ENCODE results near the gene C1QTNF7.

C1QTNF7 gene

GRCh38 chr4:15427701-15428100, at the start of gene C1QTNF7:
Gene C1QTNF7 (plus strand): TSS chr4:15428033. CDS start chr4:15435744, 7,711 bp downstream.
- no peak for DNase-seq

GRCh38 chr4:15378062-15378461, 49.8 kb upstream of the C1QTNF7 start:
- DNase-seq, result no peak

- no peak for DNase-seq
Observed at GRCh38 chr4:15378493-15378892, 49.3 kb upstream of the C1QTNF7 start.

DNA sequence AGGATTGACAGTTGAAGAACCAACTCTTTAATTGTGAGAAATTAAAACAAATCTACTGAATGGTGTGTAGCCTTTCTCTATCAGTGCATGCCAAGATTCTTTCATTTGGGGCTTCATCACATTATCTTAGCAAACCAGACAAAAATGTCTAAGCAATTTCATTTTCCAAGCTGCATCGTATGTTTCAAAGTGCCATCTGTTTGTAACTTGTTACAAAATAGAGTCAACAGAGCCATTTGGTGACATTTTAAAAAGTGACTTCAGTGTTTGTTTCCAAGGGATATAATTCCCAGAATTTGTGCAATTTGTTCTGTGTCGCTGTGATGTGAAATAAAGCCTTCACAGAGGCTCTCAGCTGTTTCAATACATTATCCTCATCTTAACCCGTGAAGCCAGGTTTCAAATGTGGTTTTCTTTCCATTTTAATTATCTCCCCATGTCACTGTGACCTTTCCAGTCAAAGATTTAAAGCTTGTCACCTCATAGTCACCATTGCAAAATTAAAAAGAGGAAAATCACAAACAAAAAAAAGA, 46.0 kb upstream of the C1QTNF7 start:
- no peak for DNase-seq

- no peak for DNase-seq
Observed at GRCh38 chr4:15382669-15383273, 45.1 kb upstream of the C1QTNF7 start.

GRCh38 chr4:15385515-15385914, 42.3 kb upstream of the C1QTNF7 start:
- no peak for DNase-seq

GRCh38 chr4:15385928-15386327, 41.9 kb upstream of the C1QTNF7 start:
- DNase-seq, result no peak

DNA sequence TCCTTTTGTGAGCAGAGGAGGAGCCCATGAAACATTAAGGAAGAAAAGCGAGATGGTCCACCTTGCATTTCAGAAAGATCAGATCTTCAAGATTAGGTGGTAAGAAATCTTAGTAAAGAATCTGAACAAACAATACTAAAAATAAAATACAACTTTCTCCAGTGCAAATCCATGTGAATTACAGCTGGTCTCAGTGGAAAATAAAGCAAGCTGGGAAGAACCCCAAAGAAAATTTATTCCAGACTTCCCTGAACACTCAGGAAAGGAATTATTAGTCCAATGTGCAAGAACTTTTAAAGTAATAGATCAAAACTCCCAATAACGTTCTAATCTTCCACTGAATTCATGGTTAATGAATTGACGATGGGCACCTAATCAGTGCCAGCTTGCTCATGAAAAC, 37.3 kb upstream of the C1QTNF7 start:
- DNase-seq, result no peak

DNA sequence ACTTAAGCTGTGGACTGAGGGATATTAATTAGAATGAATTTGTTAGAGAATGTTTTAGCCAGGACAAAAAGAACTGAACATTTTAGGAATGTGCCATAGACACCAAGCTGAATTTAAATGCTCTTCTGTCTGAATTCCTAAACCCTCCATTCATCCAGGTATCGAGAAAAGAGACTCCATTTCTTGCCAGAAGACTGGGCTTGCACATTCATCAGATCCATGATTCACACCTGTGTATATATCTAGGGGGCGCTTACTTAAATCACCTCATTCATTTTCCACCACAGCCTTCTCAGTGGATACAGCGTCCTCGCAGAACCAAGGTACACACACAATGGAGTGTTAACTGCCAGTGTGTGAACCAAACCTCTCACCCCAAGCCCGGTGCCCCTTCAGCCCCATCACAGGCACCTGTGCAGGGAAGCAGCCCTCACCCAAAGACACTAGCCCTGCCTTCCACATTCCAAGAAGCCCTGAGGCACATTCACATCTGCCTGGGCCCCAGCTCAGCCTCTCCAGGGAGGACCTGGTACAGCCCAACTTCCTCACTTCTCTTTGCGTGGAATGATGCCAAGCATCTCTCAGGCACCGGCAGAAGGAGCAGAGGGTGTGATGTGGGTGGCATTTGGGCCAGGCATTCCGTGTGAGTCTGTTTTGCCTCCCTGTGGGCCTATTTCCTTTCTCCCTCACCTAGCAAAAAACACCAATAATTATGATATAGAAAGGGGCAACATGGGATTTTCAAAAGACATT, 35.6 kb upstream of the C1QTNF7 start:
- DNase-seq, result no peak

- no peak for DNase-seq
Observed at GRCh38 chr4:15395311-15395710, 32.5 kb upstream of the C1QTNF7 start.

GRCh38 chr4:15396157-15396800, 31.6 kb upstream of the C1QTNF7 start:
- no peak for DNase-seq

- peak; percentile 24 for DNase-seq
Observed at GRCh38 chr4:15398001-15398400, 29.8 kb upstream of the C1QTNF7 start.

- peak; percentile 16 for DNase-seq
Observed at GRCh38 chr4:15398732-15399131, 29.1 kb upstream of the C1QTNF7 start.

DNA sequence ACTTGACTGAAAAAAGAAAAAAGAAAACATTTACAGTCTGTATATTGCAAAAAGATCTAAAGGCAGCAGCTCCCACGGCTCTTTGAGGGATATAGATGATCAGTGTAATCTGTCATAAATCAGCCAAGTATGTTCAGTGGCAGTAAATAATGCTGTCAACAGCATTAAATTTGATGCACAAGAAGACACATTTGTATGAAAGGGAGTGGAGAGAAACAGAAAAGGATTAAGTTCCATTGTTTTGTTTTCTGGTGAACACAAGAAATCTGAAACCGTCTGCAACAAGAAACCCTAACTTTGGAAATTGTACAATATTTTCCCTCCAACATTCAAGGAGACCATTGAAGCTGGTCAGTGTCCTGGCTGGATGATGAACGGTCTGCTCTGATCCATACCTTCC, 27.6 kb upstream of the C1QTNF7 start:
- DNase-seq, result no peak

DNA sequence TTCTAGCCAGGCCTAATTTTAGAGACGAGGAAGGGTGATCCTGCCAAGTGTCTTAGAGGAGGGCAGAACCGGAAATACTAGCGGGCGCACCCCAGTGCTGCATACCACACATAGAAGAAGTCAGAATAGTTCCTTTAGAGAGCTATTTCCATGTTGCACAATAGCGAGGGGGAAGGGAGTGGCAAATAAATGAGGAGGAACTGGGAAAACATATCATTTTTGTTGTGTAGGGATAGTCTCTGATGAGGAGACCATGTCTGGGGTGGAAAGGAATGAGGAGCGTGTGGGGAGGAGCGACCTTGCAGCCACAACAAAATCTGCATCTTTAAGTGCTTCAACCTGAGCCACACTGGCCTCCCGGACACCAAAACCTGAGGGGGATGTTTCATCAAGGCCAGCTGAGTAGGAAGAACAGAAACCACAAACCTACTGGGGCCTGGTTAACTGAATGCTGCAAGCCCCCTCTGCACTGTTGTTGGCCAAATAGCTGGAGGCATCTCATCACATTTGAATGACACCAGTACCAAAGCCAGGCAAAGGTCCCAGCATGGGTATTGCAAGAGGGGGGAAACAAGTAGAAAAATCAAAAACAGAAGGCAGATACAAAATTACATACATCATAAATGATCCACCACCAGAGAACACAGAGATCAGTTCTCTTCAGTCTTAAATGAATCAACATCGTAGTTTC, 26.7 kb upstream of the C1QTNF7 start:
- peak; percentile 91 for DNase-seq

- DNase-seq, result peak; percentile 21
Observed at GRCh38 chr4:15402146-15402545, 25.7 kb upstream of the C1QTNF7 start.

GRCh38 chr4:15402974-15403373, 24.9 kb upstream of the C1QTNF7 start:
- DNase-seq, result no peak

DNA sequence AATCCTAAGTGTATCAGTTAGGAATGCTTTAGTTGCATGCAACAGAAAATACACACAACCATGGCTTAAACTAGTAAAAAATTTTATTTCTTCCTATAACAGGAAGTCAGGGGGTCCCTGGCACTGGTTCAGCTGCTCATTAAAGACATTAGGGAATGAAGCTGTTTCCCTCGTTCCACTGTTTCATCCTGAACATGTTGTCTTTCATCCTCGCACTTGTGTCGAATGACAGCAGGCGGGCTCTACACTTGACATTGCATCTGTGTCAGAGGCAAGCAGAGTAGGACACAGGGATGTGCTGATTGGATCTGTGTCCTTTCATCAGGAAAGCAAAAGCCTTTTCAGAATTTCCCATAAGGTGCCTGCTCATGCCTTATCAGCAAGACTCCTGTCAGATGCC, 22.8 kb upstream of the C1QTNF7 start:
- DNase-seq, result no peak

DNA sequence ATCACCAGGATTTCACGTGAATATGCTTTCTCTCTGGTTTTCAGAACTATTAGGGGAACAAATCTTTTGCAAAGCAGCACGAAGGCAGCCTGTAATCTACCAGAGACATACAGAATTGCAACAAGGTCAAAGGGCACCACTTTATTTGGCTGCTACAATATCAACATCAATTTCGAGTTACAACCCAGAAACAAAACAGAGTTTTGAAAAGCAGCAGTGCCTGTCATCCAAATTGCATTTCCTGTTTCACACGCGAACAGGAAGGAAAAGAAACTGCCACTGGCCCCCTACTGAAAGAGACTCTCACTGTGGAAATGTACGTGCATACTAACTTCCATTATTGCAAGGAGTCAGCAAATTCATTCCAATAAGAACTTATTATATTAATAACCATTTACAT, 17.1 kb upstream of the C1QTNF7 start:
- DNase-seq, result no peak

DNA sequence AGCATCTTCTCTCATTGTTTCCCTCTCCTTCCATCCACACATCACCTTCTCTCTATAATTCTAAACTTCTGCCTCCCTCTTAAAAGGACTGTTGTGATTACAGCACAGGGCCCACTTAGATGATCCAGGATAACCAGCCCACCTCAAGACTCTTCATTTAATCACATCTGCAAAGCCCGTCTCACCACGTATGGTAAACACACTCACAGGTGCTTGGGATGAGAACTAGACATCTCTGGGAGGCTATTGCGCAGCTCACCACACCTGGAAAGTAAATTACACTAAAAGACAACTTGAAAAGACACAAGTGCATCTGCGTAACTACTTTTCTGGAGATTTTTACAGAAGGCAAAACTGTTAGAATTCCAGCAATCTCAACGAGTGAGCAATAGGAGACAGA, 15.4 kb upstream of the C1QTNF7 start:
- DNase-seq, result no peak

DNA sequence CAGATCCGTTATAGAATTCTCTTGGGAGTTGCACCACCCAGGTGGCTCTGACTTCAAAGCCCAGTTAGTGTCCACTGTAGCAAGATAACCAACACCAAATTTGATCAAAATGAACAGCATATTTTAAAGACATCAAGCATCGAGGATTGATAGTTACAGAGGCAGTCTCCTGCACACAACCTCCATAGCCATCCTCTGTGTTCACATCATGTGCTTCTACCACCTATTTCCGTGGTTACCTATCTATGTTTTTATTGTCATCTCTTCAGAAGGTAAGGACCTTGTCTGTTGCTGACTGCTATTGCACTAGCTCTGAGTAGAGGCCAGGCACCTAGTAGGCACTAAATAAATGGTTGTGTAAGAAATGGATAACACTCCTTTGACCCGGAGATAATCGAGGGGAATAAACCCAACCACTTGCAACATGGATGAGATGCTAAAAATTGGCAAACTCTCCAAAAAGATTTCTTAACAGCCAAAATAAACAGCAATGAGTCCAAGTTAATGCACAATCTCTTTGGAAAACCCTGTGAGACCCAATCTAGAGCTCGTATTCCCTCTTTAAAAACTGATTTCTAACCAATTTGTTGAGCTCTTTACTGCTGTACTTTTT, 14.7 kb upstream of the C1QTNF7 start:
- no peak for DNase-seq

- DNase-seq, result no peak
Observed at GRCh38 chr4:15413623-15414019, 14.2 kb upstream of the C1QTNF7 start.

DNA sequence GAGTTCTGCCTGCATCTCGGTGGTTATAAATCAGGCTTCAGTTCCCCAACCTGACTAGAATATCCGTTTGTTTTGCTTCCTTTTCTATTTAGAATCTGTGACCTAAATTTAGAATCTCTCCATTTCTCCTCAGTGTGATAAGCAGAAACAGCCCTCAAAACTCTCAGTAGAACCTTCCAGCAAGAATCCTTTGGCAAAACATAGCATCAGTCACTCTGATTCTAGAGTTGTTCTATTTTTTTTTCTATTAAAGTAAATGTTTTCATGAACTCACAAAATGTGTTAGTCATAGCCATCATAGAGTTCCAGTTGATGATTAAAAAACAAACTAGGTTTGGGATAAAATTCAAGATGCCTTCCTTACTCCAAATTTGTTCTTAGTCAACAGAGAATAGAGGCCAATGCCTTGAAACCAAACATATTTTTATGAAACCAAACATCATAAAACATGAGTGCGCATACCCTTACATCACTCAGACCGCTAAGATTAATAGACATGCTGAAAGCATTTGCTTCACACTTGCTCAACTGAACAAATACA, 13.2 kb upstream of the C1QTNF7 start:
- DNase-seq, result no peak

Data from NCI-H226 (cell line).